Lower lobe of right lung (tissue), 2 donors: Measurements from ENCODE around the gene CHST6. TPM values are rescaled to one million over a fixed set of nuclear protein-coding genes. Genes with fewer than 3 reads are reported as not detected.
"Not testable (repeated sequence)": the region's sequence is repeated elsewhere in the genome, so short reads cannot be mapped to it uniquely, and the experiment has no call there.

Experiments used
- ATAC-seq, 2 donors: fragments of 200-7000 bp; cut with Tn5 transposase; one replicate each; pipeline ENCODE4 v1.9.1; 2020 to 2022; ENCODE audit warnings: mild to moderate bottlenecking in 2 of 2, moderate library complexity in 2 of 2
- DNase-seq: peaks from one replicate; pipeline ENCODE4 v3.0.0-alpha.2; 2020
- H3K27ac ChIP-seq: fragments of 200-600 bp; one replicate; pipeline ENCODE4 v1.8.0; 2022
- H3K27me3 ChIP-seq: fragments of 200-600 bp; one replicate; pipeline ENCODE4 v1.8.0; 2022; ENCODE audit warnings: low read depth
- H3K36me3 ChIP-seq: fragments of 200-600 bp; one replicate; pipeline ENCODE4 v1.8.0; 2022; ENCODE audit warnings: mild to moderate bottlenecking
- H3K4me1 ChIP-seq: fragments of 200-600 bp; one replicate; pipeline ENCODE4 v1.8.0; 2022
- H3K4me3 ChIP-seq: fragments of 200-600 bp; one replicate; pipeline ENCODE4 v1.8.0; 2022; ENCODE audit warnings: mild to moderate bottlenecking
- H3K9me3 ChIP-seq: fragments of 200-600 bp; one replicate; pipeline ENCODE4 v1.8.0; 2022
- intact Hi-C: fragments of 100-400 bp; cut with DNase I; formaldehyde crosslinking; loops from one replicate; pipeline ENCODE4 v1.11.0; 2022
- total RNA-seq: library from RNA; stranded (reverse); fragmentation: NEBNext Ultra II Directional; extraction: Animal tissue kit (Norgen Biotek cat#: 25700); gene quantifications from one replicate; pipeline ENCODE4 v1.2.1, GENCODE V29; 2021
- TF ChIP-seq, protein P1 (sequence below): fragments of 200-600 bp; IDR thresholded peaks from one replicate; pipeline ENCODE4 v1.8.0; 2022; ENCODE audit warnings: antibody characterized with exemption, mild to moderate bottlenecking
- donor health status: DM: no; HTN: yes; CAD: no; lungs with severe emphysema.

CHST6 gene
- total RNA-seq, 1 donor from 2014 or later, result 2.5 TPM

DNA sequence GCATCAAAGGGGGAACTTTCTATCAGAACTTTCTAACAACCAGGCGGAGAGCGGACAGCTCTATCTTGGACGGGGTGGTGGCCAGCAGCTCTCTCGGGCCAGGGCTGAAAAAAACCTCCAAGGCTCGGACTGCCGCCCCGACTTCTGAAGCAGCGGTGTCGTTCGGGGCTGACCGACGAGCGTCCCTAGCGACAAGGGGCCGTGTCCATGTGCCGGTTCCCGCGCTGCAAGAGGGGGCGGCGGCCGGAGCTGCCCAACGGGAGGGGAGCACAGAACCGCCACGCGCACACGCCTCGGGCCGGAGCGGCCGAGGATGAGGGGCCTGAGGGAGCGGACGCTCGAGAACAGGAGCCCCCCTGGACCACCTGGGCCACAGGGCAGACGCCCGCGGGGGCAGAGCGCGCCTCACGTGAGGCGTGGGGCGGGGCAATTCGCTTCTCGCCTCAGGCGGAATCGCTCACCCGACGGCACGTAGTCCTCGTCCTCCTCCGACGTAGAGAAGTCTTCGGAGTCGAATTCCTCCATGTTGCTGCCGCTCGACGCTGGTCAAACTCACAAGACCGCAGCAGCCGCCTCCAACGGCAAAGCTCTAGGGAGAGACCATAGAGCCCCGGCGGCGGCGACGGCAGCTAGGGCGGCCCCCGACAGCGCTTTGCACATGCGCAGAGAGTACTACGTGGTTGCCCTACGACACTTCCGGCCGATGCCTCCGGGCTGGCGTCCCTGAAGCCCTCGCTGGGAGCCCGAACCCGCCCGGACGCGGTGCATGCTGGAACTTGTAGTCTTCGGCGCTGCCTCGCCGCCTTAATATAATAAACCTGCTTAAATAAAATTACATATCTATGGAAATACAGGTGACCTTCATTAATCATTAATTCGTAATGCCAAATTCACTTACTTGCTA lies 62.2 kb downstream of the CHST6 start, which contains the start of gene CFDP1:
TSS of gene CFDP1 (minus strand) at position 676 of the 904 bp plus-strand sequence. CDS start at position 525, 151 bp downstream.
- H3K4me3 ChIP-seq, result peak within 1 kb of the TSS; percentile 98
- H3K27ac ChIP-seq, result peak within 1 kb of the TSS; percentile 98
- intact Hi-C loops, result no loop called here
- no peaks in the 10 kb centered on the region for H3K9me3 ChIP-seq
- TF ChIP-seq, protein P1, sequence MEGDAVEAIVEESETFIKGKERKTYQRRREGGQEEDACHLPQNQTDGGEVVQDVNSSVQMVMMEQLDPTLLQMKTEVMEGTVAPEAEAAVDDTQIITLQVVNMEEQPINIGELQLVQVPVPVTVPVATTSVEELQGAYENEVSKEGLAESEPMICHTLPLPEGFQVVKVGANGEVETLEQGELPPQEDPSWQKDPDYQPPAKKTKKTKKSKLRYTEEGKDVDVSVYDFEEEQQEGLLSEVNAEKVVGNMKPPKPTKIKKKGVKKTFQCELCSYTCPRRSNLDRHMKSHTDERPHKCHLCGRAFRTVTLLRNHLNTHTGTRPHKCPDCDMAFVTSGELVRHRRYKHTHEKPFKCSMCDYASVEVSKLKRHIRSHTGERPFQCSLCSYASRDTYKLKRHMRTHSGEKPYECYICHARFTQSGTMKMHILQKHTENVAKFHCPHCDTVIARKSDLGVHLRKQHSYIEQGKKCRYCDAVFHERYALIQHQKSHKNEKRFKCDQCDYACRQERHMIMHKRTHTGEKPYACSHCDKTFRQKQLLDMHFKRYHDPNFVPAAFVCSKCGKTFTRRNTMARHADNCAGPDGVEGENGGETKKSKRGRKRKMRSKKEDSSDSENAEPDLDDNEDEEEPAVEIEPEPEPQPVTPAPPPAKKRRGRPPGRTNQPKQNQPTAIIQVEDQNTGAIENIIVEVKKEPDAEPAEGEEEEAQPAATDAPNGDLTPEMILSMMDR, result no peak
- ATAC-seq, result peak; percentile 98 to 99
- no peaks in the 10 kb centered on the region for H3K36me3 ChIP-seq
- peak; percentile 98 for DNase-seq
- H3K27me3 ChIP-seq, result no peaks in the 10 kb centered on the region
- H3K4me1 ChIP-seq, result peaks cover 12% of the 10 kb centered on the region

- Histone ChIP-seq H3K4me1 (peaks cover 12% of the 10 kb centered on the region), H3K9me3 (no peaks in the 10 kb centered on the region), H3K36me3 (no peaks in the 10 kb centered on the region), H3K27me3 (no peaks in the 10 kb centered on the region), H3K27ac (no peak overlapping the region), H3K4me3 (no peak overlapping the region)
- TF ChIP-seq, protein P1, result no peak
- intact Hi-C loops, result no loop called here
- no peak for DNase-seq
- no peak for ATAC-seq
These were observed 65.4 kb downstream of the CHST6 start for GRCh38 chr16:75429621-75430403.

- ATAC-seq, DNase-seq, H3K4me3 ChIP-seq, H3K9me3 ChIP-seq, H3K36me3 ChIP-seq, H3K4me1 ChIP-seq, H3K27ac ChIP-seq, H3K27me3 ChIP-seq, intact Hi-C loops: not testable (repeated sequence)
These were observed 68.7 kb downstream of the CHST6 start for GRCh38 chr16:75426524-75426923.

DNA sequence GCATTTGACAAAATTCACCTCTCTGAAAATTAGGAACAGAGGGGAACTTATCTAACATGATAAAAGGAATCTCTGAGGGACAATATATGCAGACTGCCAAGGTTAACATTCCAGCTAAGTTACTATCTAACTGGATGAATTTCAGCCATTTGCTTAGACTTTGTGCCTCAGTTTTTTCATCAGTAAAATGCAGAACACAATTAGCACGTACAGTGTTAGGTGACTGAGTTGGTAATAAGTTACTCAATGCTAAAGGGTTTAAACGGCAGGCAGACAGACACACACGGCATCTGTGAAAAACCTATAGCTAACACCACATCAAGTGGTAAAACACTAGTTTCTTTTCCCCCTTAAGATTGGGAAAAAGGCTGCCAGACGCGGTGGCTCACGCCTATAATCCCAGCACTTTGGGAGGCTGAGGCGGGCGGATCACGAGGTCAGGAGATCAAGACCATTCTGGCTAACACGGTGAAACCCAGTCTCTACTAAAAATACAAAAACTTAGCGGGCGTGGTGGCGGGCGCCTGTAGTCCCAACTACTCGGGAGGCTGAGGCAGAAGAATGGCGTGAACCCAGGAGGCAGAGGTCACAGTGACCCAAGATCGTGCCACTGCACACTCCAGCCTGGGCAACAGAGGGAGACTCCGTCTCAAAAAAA lies 71.0 kb downstream of the CHST6 start:
- ATAC-seq, H3K36me3 ChIP-seq, H3K9me3 ChIP-seq, H3K27ac ChIP-seq, H3K27me3 ChIP-seq, DNase-seq, intact Hi-C loops, H3K4me3 ChIP-seq: not testable (repeated sequence)
- peaks cover 18% of the 10 kb centered on the region for H3K4me1 ChIP-seq

- no peak for DNase-seq
- H3K36me3 ChIP-seq, result no peaks in the 10 kb centered on the region
- ATAC-seq, result no peak
- intact Hi-C loops, result no loop called here
- peaks cover 19% of the 10 kb centered on the region for H3K4me1 ChIP-seq
- no peak overlapping the region for H3K27ac ChIP-seq
- TF ChIP-seq, protein P1, result no peak
- no peaks in the 10 kb centered on the region for H3K27me3 ChIP-seq
- no peak overlapping the region for H3K4me3 ChIP-seq
- no peaks in the 10 kb centered on the region for H3K9me3 ChIP-seq
These were observed 71.5 kb downstream of the CHST6 start for GRCh38 chr16:75423723-75424104.

Other genes starting within 250 kb of the CHST6 start
- 65.1 TPM for gene BCAR1, start 243.8 kb downstream of the CHST6 start, total RNA-seq
- gene CFDP1, start 61.9 kb downstream of the CHST6 start, total RNA-seq, result 57.7 TPM
- gene TMEM170A, start 30.8 kb downstream of the CHST6 start, total RNA-seq, result 31.2 TPM
- gene CHST5, start 40.7 kb upstream of the CHST6 start, total RNA-seq, result 0.62 TPM
- 14.5 TPM for gene TMEM231, start 60.8 kb upstream of the CHST6 start, total RNA-seq
- gene GABARAPL2, start 70.9 kb upstream of the CHST6 start, total RNA-seq, result 120 TPM
- gene ADAT1, start 127.8 kb upstream of the CHST6 start, total RNA-seq, result 50.2 TPM
- gene KARS1, start 152.2 kb upstream of the CHST6 start, total RNA-seq, result 95.9 TPM
- gene TERF2IP, start 152.3 kb upstream of the CHST6 start, total RNA-seq, result 58.3 TPM
- gene CPHXL2, start 181.6 kb upstream of the CHST6 start, total RNA-seq, result not detected
- gene DUXB, start 206.0 kb upstream of the CHST6 start, total RNA-seq, result not detected
- gene CPHXL, start 231.0 kb upstream of the CHST6 start, total RNA-seq, result not detected